Testis (tissue), 2 donors: ENCODE data around the gene LRRC32.

Source experiments
- CTCF ChIP-seq, 3 experiments: fragments of 450-650 bp in 2 of 3; fragments of 200-600 bp in 1 of 3; sonication (generic) in 1 of 3; IDR thresholded peaks; one replicate each; pipeline ENCODE4 v1.5.1; 2016 to 2019; ENCODE audit warnings: antibody characterized with exemption in 3 of 3, mild to moderate bottlenecking in 2 of 3, moderate library complexity in 1 of 3
- POLR2A ChIP-seq: fragments of 450-650 bp; IDR thresholded peaks from one replicate; pipeline ENCODE4 v1.6.1; 2017; ENCODE audit warnings: antibody characterized with exemption, mild to moderate bottlenecking, moderate library complexity

- TF ChIP-seq POLR2A (no peak), CTCF (IDR thresholded peaks at IDR 0.05) (no peak)
Observed at GRCh38 chr11:76653674-76654284, 16.8 kb downstream of the LRRC32 start.
